Fibroblast of lung (primary cell): ENCODE measurements around the gene C16orf92.

ENCODE experiments used
- CTCF ChIP-seq, 2 donors: IDR thresholded peaks in 1 of 2; conservative IDR thresholded peaks in 1 of 2; 1 replicate in 1 of 2; 2 replicates in 1 of 2; pipeline ENCODE4 v1.5.1; 2011 to 2012; ENCODE audit warnings: low read length in 2 of 2, control low read depth in 1 of 2, inconsistent platforms in 1 of 2, low read depth in 1 of 2, mild to moderate bottlenecking in 1 of 2
- EZH2 ChIP-seq: IDR thresholded peaks from 2 replicates; pipeline ENCODE4 v1.5.1; 2012; ENCODE audit warnings: low read length, control low read depth, mild to moderate bottlenecking; ENCODE audit errors: missing control alignments

DNA sequence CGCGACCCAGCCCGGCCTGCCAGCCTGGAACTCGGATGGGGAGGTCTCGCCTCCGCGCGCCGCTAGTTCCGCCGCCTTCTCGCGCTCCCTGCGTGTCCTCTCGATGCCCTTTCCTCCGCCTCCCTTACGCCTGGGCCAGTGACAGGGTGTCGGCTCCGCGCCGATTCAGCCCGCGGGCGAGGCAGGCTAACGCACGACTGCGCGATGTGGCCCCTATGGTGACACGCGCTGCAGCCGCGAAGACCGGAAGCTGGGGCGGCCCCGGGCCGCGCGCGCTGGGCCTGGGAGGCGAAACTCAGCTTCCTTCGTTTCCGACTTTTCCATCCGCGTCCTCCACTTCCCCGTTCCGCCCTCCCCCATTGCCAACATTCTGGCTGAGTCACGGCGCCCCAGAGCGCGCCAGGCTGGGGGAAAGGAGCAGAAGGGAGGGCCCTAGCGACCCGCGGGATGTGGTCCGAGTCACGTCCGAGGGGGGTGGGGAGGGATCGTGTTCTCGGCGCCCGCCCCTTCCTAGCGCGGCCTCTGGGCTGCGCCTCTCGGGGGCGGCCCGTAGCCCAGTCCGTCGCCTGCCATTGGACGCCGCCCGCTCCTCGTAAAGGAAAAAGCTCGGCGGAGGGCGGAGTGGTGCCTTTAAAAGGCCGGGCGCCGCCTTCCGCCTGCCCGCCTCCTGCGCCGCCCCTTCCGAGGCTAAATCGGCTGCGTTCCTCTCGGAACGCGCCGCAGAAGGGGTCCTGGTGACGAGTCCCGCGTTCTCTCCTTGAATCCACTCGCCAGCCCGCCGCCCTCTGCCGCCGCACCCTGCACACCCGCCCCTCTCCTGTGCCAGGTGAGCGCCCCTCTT, 42.3 kb downstream of the C16orf92 start, which contains the start of gene ALDOA:
- no peak for TF ChIP-seq CTCF (conservative IDR thresholded peaks at IDR 0.05 in 1 of 2, IDR thresholded peaks at IDR 0.05 in 1 of 2; ENCODE audit: low read depth in 1 of 2, low read length in 2 of 2)
- no peak for TF ChIP-seq EZH2
